Measurements from ENCODE around the gene MRC1.
A peak's percentile ranks its signal among the peaks of the same experiment; 100 is the strongest.

The MRC1 gene

DNA sequence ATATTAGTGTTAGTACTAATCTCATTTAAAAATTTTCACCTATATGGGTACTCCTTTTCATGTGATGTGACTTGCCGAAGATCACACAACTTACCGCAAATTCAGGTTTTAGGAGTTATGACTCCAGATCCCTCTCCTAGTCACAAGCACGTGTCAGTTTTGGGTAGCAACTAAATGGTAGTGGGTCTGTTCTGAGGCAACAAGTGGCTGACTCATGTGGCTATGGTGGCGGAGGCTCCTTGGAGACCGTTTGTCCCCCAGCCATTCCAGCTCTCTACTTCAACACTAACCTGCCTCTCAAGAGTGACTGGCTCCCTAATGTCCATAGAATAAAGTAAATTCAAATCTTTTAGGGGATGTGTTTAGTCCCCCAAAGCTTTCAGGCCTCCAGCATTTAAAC is 39.5 kb downstream of the MRC1 start:
- no peak for DNase-seq

DNA sequence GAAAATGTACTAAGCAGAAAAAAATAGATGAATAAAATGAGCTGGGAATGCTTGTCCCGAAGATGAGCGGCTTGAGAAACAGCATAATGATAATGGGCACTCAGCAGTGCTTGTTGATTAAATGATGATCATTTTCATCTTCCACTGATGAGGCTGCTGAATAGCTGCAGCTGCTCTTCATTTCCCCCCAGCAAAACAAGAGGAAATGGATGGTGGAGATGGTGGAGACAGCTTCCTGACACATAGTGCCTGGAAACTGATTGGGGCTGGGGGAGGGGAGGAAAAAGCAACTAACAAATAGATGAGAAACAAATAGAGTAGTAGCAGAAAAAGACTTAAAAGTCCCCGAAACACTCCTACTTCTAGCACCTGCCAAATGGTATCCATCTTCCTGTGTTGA is 41.4 kb downstream of the MRC1 start:
- peak; percentile 30 for DNase-seq

DNA sequence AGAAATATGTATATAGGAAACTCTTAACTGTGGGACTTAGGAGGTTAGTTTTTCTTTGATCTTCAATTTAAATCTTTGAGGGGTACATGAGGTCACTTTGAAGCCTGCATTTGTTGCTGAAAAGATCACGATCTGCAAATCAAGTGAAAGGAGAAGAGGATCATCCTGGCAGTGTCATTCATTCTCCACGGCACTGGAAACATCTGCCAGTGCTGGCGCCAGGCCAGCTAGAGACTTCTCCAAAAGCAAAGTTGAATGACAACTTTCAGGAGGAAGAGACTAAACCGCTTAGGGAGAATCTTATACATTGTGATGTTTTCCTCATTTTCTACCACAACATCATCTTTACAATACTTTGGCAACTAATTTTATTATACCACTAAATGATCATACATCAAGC is 42.5 kb downstream of the MRC1 start:
- peak; percentile 34 for DNase-seq

DNA sequence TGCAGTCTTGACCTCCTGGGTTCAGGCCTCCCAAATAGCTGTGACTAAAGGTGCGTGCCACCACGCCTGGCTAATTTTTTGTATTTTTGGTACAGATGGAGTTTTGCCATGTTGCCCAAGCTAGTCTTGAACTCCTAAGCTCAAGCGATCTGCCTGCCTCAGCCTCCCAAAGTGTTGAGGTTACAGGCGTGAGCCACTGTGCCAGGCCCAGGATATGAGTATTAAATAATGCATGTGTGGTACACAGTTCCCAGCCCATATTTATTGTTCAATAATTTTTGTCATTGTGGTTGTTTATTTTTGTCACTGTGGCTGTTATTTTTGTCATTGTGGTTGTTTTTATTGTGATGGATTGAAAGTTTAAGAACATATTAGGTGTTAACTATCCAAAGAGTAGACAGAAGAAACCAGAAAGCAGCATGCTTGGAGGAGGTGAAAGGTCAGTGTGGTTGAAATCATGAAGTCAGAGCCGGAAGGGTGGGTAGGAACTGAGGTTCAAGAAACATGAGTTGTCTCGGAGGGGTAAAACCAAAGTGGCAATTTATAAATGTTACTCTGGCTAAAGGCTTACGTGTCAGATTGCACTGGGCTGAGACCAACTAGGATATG is 45.0 kb downstream of the MRC1 start:
- no peak for DNase-seq

DNA sequence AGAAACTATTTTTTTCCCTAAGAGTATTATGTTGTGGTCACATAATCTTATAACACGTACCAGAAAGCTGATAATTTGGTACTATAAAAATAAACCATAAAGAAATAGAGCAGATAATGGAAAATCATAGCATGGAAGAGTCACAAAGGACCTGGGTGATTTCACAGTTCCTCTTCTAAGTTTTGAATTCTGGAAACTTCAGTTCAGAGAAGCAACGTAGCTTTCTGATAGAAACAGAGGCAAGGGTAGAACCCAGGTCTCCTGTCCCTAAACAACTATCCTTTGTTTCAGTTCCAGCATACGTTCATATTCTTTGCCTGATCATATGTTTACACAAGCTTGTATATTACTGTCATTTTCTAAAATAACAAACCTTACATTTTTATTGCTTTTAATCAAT is 47.9 kb downstream of the MRC1 start:
- no peak for DNase-seq

DNA sequence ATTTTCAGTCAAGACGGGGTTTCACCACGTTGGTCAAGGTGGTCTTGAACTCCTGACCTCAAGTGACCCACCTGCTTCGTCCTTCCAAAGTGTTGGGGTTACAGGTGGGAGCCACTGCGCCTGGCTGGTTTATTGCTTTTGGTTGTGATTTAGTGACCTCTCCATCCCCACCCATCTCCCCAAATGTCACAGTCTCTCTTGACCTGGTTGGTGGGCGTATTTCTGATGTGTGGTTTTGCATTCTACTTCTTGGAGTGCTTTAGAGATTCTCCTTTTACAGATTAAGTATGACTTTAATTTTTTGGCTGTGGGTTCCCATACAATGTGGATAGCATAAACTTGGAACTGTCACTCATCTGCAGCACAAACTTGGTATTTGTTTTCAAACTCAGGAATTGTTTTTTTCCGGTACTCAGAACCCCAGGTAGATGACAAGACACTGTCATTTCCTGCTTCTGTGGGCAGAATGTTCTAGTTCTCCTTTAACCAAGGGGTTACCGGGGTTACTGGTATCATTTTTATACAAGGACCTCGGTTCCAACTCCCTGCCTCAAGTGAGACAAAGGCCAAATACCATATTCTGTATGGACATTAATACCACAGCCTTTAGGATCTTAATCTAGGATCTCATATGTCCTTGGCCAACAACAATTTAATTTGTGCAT is 50.5 kb downstream of the MRC1 start:
- DNase-seq, result no peak

DNA sequence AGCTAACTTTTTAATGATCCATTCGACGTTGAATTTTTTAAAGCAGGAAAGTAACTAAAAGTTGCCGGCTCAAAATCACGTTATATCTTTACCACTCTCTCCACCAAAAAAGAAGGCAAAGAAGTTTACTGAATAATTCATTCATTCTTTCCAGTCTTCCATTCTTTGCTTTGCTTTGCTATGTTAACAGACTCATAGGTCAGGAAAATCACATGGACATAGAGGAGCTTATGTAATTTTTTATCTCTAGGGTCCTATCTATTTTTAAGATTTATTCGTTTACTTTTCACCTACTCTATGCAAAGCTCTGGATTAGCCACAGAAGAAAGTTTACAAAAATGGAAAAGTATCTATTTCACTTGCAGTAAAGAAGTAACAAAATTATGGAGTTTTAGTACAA is 52.6 kb downstream of the MRC1 start:
- DNase-seq, result no peak

DNA sequence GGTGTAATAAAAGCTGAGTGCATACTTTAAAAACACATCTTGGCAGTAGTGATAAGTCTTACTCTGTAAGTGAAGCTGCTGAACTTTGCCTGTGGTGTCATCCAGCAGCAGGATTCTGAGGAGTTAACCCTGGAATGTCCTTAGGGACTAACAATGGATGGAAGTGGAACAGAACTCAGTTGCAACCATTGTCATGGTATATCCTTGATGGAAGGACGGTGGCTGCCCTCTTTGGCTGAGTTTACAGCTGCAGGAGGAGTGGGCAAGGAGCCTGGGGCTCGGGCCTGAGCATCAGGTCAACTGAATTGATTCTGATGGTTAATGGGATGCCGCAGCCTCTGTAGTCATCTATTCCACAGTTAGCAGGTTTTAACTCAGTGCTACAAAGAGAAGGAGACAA is 56.2 kb downstream of the MRC1 start:
- DNase-seq, result no peak

DNA sequence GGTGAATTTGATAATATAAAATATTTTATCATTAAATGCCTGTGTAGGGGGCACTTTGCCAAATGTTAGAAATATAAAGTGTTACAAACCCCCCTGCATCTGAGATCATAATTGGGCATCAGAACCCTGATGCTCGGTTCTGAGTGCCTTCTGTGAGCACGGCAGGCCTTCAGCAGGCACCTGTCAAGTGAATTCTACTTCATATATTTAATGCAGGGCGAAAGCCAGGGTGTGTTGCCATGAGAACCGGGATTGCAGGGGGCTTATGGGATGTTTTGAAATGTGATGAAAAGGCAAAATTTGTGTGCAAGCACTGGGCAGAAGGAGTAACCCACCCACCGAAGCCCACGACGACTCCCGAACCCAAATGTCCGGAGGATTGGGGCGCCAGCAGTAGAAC is 57.2 kb downstream of the MRC1 start:
- DNase-seq, result no peak

DNA sequence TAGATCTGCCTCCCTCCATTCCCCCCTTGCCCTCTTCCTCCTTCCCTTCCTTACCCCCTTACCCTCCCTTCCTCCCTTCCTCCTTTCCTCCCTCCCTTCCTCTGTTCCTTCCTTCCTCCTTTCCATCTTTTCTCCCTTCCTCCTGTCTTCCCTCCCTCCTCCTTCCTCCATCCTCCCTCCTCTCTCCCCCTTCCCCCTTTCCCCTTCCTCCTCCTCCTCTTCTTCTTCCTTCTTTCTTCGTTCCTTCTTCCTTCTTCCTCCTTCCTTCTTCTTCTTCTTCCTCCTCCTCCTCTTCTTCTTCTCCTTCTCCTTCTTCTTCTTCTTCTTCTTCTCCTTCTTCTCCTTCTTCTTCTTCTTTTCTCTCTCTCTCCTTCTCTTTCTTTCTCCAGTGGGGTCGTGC is 57.9 kb downstream of the MRC1 start:
- DNase-seq, result no peak

DNA sequence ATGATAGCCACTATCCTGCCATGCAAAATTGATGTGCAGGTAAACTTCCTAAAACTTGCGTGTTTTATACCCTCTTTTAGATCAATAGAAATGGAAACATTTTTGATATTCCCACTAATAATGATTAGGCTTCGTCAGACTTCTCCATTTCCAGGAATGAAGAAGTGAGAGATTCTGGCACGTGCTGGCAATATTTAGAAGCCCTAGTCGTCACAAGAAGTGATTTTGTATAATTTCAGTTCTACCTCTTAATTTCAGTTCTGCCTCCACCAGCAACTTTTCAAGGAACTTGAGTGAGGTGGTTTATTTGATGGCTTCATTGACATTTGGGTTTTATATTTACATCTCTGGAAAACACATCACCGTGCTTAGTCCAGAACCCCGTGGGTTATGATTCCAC is 61.9 kb downstream of the MRC1 start:
- no peak for DNase-seq

DNA sequence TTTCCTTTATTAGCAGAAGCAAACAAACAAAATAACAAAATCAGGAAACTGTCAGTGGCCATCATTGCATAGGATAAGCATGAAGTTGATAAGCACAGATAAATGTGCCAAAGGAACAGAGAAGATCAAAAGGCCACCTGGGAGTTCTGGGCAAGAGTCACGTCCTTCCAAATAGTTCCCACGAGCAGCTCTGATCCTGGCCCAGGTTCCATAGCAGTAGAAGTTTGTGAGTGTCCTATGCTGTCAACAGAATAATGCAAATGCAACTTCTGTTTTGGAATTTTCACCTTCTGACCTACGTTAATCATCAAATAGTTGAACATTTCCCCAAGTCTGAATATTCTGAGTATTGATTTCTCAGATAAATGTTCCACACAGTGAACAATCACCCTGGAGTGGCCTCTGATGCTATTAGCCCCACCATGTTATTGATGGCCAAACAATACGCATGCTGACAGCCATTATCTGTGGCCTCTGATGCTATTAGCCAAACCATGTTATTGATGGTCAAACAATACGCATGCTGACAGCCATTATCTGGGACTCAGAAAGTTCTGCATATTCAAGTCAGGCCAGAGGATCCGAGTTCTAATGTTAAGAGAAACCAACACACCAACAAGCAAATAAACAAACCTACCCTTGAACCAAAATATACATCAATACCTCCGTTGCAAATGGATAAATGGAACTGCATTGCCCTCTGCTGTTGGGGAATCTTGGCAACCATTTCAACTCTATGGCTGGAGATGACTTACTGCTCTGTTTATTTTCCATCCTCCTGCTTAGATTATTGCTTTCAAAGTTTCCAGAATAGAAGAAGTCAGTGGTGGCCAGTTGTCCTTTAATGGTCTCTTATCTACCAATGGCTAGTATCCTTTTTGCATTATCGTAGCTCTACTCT is 63.3 kb downstream of the MRC1 start:
- no peak for DNase-seq

DNA sequence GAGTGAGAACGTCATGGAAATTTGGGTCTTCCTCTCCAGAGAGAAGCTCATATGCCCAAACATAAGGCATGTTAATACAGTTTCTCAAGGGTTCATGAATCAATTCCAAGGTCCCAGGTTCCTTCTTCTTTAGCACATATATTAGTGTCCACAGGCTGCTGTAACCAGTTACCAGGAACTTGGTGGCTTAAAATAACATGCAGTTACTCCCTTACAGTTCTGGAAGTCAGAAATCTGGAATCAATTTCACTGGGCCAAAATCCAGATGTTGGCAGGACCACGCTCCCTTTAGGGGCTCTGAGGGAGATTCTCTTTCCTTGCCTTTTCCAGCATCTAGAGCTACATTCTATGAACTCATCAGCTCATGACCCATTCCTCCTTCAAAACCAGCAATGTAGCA is 64.8 kb downstream of the MRC1 start:
- no peak for DNase-seq

DNA sequence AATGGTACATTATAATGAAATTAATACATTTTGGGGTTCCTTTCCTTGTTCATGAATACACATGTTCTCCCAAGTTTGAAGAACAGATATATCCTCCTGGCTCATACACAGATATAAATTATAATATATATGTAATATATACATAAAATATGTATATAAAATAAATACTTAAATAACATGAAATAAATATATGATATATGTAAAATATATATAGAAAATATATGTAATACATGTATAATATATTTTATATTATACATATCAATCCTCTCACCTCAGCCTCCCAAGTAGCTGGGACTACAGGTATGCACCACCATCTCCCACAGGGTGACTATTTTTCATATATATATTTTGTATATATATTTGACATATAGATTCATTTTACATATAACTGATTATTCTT is 68.0 kb downstream of the MRC1 start:
- DNase-seq, result no peak

DNA sequence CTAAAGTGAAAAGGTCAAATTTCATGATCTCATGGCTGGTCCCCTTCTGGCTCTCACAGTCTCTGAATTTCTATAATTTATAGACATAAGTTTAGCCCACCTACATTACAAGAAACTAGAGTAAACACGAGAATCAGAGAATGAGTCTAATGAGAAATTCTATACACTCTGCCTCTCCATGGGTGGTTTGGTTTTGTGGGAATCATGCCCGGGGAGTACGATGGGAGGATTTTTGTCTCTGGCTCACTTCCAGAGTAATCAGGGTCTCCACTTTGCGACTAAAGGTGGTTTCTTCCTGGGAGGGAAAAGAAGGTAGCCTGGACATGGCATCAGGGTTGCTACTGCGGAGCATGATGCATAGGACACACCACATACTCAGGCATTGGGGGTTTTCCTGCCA is 69.7 kb downstream of the MRC1 start:
- peak; percentile 11 for DNase-seq

DNA sequence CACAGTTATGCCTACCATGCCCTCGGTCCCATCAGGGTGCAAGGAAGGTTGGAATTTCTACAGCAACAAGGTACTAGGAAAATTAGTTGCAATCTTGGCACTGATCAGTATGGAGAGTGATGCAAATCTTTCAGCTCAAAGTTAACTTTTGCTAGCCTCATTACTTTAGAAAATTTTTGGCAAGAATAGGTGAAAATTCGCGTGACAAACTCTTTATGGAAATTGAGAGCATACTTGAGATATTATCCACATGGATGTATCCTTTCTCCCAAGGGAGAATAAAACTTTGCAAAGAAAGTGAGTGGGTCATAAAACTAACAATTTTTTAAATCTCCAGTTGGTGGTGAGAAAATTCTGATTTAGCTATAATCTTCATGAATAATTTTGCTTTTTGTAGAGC is 71.5 kb downstream of the MRC1 start:
- no peak for DNase-seq

DNA sequence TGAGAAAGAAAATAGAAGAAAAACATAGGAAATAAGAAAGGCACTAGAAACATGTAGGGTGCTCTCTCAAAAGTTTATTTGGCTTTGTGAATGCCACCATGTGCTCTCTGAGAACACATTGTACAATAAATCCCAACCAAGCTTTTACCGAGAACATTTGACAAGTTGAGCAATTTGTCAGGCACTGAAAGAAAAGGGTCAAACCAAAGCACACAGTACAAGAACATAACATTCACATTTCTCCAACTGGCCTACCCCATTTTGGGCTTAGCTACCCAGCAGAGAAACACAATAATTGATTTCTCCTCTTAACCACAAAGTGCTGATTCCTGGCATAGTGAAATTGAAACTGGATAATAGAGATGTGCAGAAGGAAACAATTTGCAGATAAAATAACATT is 73.4 kb downstream of the MRC1 start:
- DNase-seq, result no peak

DNA sequence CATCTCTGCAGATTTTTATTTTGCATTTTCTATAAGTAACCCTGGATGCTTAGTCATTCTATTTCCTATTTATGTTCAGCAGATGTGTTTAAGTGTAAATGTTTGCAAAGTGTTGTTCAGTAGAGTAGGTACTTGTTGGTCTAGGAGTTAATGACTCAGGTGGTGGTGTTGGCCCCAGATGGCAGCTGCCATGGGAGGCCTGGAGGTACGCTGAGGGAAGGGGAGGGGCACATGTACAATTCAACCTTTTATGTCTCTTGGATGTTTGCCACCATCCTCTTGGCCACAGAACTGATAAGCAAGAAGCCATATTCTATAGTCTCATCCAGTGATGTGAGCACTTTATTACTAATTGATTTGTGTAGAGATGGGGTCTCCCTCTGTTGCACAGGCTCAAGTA is 74.5 kb downstream of the MRC1 start:
- peak; percentile 80 for DNase-seq

DNA sequence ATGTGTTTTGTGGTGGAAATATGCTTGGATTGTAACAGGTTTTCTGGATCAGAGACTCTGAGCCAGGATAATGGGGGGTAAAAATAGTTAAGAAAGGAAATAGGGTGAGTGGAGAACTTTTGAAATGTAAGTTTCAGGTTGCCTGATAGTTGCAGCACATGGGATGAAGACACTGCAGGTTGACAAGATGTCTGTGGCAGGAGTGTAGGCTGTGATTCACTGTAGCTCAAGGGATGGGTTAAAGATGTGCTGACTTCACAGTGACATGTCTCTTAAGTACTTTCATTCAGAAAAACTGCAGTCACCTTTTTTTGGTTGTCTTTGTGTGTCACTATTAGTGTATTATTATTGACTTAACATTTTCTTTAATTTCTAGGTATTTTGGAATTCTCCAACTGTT is 79.0 kb downstream of the MRC1 start:
- no peak for DNase-seq

DNA sequence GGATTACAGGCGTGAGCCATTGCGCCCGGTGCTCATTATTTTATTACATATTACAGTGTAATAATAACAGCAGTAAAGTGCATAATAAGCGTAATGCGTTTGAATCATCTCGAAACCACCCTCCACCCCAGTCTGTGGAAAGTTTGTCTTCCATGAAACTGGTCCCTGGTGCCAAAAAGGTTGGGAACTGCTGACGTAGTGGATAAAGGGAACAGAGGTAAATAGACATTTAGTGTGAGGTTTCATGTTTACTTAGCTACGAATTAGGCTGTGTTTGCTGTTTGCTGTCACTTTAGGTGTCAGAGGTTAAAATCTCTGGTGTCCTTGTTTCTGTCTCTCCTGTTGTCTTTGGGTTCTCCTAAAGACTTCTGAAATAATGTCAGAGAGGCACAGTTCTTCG is 82.3 kb downstream of the MRC1 start:
- no peak for DNase-seq

DNA sequence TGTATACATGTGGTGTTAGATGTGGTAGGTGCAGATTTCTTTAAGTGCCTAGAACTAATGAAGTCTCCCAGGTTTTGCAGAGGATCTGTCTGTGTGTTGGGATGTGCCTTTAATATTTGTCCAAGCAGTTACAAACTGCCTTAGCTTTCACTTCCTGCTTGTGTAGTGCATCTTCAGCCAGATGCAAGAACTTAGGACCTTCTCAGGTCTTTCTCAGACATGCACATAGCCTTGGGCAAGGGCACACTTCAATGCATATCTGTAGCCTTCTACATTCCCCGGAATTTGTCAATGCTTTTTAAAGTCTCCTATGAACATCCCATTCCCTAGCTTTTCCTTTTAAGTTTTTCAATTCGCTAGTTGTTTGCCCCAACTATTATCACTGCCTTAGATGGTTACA is 95.4 kb downstream of the MRC1 start:
- DNase-seq, result no peak

DNA sequence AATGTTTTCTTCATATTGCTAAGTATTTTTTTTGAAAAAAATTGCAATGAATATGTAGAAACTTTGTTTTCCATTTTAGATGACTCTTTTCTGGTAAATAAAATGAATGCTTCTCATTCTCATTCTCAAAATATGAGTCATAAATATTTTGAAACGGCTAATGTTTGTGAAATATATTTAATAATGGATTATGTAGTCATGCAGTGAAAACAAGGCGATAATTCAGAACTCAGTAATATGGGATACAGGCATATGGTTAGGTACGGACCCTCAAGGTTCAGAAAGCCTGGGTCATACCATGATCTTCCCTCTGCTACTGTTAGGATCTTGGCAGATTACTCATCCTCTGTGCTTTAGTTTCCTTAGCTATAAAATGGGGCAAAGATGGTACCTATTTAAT is 96.3 kb downstream of the MRC1 start:
- no peak for DNase-seq

DNA sequence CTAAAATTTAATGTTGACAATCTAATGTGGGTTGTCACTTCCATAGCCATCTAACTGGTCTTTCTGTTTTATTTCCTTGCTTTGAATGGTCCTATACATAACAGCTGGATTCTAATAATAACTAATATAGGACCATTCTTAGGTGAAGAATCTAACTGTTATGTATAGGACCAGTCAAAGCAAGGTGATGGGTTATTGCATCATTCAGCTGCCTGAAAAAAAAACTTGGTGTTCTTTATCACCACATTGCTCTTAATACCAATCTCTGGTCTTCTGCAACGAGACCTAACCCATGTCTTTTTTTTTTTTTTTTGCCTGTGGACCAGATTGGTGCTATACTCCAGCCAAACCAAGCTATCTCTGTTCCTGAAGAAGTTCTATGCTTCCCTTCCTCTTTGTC is 96.9 kb downstream of the MRC1 start:
- no peak for DNase-seq

DNA sequence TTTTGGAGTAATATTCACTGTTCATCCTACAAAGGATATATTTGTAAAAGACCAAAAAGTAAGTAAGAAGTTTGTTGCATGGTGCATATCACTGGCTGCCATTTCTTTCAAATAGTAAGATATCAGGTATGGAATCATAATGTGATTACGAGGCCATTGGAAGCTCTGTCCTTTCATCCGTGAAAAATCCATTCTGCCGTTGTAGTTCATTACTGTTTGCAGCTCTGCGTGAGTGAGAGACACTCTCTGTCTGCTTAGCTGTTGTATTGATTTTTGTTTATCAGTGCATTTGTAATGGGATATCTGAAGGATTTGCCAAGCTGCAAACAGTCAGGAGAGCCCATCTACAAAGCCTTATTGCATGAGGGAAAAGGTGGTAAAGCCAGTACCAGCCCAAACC is 98.5 kb downstream of the MRC1 start:
- no peak for DNase-seq

All from NCI-H1105 treated with DMSO at 0.1 percent for 48 hours (cell line).